CD4-positive, alpha-beta memory T cell (primary cell): ENCODE measurements around the gene ZNF423. TPM values are rescaled to one million over a fixed set of nuclear protein-coding genes. Genes with fewer than 3 reads are reported as not detected.
A peak's percentile ranks its signal among the peaks of the same experiment; 100 is the strongest.

Experiments used
- CTCF ChIA-PET: fragments of 350-600 bp; sonication (Branson Sonifier 250); formaldehyde crosslinking; loops from one replicate; lab custom pipeline; 2021; ENCODE audit warnings: inconsistent platforms; ENCODE audit not compliant: partially characterized antibody; lab: Charles Lee
- POLR2A ChIA-PET: fragments of 350-600 bp; sonication (Branson Sonifier 250); formaldehyde crosslinking; loops from one replicate; lab custom pipeline; 2021; ENCODE audit not compliant: partially characterized antibody; lab: Charles Lee
- DNase-seq, 5 donors: peaks; one replicate each; pipeline versions ENCODE4 v3.0.0 to v3.0.0-alpha.2; 2020 to 2022; ENCODE audit warnings: mixed read lengths in 1 of 5
- H3K27ac ChIP-seq: one replicate; pipeline ENCODE4 v1.7.0; 2013; ENCODE audit warnings: low read depth, low read length
- H3K27me3 ChIP-seq: 2 replicates; pipeline ENCODE4 v1.7.0; 2013; ENCODE audit warnings: mild to moderate bottlenecking, low read length, moderate library complexity; ENCODE audit not compliant: insufficient read depth
- H3K36me3 ChIP-seq: 2 replicates; pipeline ENCODE4 v1.7.0; 2013; ENCODE audit warnings: mild to moderate bottlenecking, low read length, moderate library complexity; ENCODE audit not compliant: insufficient read depth
- H3K4me1 ChIP-seq: 2 replicates; pipeline ENCODE4 v1.7.0; 2013; ENCODE audit warnings: mild to moderate bottlenecking, low read length, moderate library complexity; ENCODE audit not compliant: insufficient read depth
- H3K4me3 ChIP-seq, 2 donors: one replicate each; pipeline ENCODE4 v1.7.0; 2013; ENCODE audit warnings: low read length in 2 of 2, mild to moderate bottlenecking in 1 of 2
- H3K9me3 ChIP-seq, 2 donors: one replicate each; pipeline ENCODE4 v1.7.0; 2013; ENCODE audit warnings: low read length in 2 of 2, control low read depth in 1 of 2; ENCODE audit not compliant: control insufficient read depth in 1 of 2
- H3K27ac Mint-ChIP-seq, 7 donors: one replicate each; pipeline ENCODE4 v1.8.0; 2020 to 2021; ENCODE audit warnings: mixed read lengths in 7 of 7, mild to moderate bottlenecking in 6 of 7, inconsistent platforms in 3 of 7, moderate library complexity in 3 of 7
- H3K27me3 Mint-ChIP-seq, 2 donors: one replicate each; pipeline ENCODE4 v1.8.0; 2020 to 2021; ENCODE audit warnings: mixed read lengths in 2 of 2
- H3K36me3 Mint-ChIP-seq, 2 donors: one replicate each; pipeline ENCODE4 v1.8.0; 2020 to 2021; ENCODE audit warnings: mixed read lengths in 2 of 2, inconsistent platforms in 1 of 2, mild to moderate bottlenecking in 1 of 2
- H3K4me1 Mint-ChIP-seq, 4 donors: one replicate each; pipeline ENCODE4 v1.8.0; 2020 to 2021; ENCODE audit warnings: mixed read lengths in 4 of 4, mild to moderate bottlenecking in 1 of 4
- H3K4me3 Mint-ChIP-seq, 8 donors: one replicate each; pipeline ENCODE4 v1.8.0; 2020 to 2021; ENCODE audit warnings: mixed read lengths in 8 of 8, mild to moderate bottlenecking in 7 of 8, moderate library complexity in 6 of 8, inconsistent platforms in 3 of 8
- H3K9me3 Mint-ChIP-seq, 8 donors: one replicate each; pipeline ENCODE4 v1.8.0; 2020 to 2021; ENCODE audit warnings: mixed read lengths in 8 of 8, mild to moderate bottlenecking in 5 of 8, inconsistent platforms in 3 of 8, moderate library complexity in 1 of 8
- intact Hi-C: fragments of 100-400 bp; cut with micrococcal nuclease; formaldehyde crosslinking; loops from one replicate; pipeline ENCODE4 v1.15.1; 2023
- polyA plus RNA-seq, 2 donors: library from polyadenylated mRNA; unstranded; fragments of 300-500 nt; fragmentation: Illumina TruSeq; gene quantifications; one replicate each; pipeline ENCODE4 v1.2.3, GENCODE V29; 2021
- total RNA-seq, 2 experiments: library from RNA; stranded (reverse); gene quantifications; one replicate each; pipeline ENCODE4 v1.2.3, GENCODE V29; 2021

Gene ZNF423
- total and polyA plus RNA-seq, 4 experiments from 2014 or later = not detected

GRCh38 chr16:49594153-49594552 is 261.8 kb downstream of the ZNF423 start:
- Histone ChIP-seq H3K4me3 (no peak overlapping the region), H3K4me1 (no peaks in the 10 kb centered on the region), H3K27me3 (no peaks in the 10 kb centered on the region), H3K36me3 (no peaks in the 10 kb centered on the region), H3K27ac (no peak overlapping the region), H3K9me3 (no peaks in the 10 kb centered on the region)
- H3K4me3 Mint-ChIP-seq = no peak overlapping the region
- H3K27me3 Mint-ChIP-seq = peaks cover 7 to 18% of the 10 kb centered on the region in 2 donors
- ChIA-PET POLR2A (no interaction called here), CTCF (interaction anchor here (0.8 to 2.8 kb wide), 4 partner anchors 10 to 190 kb away, joined by 3 to 14 read pairs (median 4); no protein-coding TSS in a partner anchor)
- H3K4me1 Mint-ChIP-seq = peaks cover 0 to 4% (median 1%) of the 10 kb centered on the region in 4 donors
- no peaks in the 10 kb centered on the region for H3K36me3 Mint-ChIP-seq
- no peaks in the 10 kb centered on the region for H3K9me3 Mint-ChIP-seq
- H3K27ac Mint-ChIP-seq = no peak overlapping the region
- no peak for DNase-seq
- intact Hi-C loops = no loop called here

- Histone ChIP-seq H3K27ac (no peak overlapping the region), H3K36me3 (no peaks in the 10 kb centered on the region), H3K4me3 (no peak overlapping the region), H3K4me1 (no peaks in the 10 kb centered on the region), H3K27me3 (no peaks in the 10 kb centered on the region), H3K9me3 (no peaks in the 10 kb centered on the region)
- DNase-seq = no peak
- H3K27ac Mint-ChIP-seq = no peak overlapping the region
- H3K4me3 Mint-ChIP-seq = no peak overlapping the region
- POLR2A ChIA-PET = no interaction called here
- no peaks in the 10 kb centered on the region for H3K9me3 Mint-ChIP-seq
- CTCF ChIA-PET = interaction anchor here (0.8 to 2.8 kb wide), 8 partner anchors 9 to 190 kb away, joined by 3 to 14 read pairs (median 4); no protein-coding TSS in a partner anchor
- H3K4me1 Mint-ChIP-seq = peaks cover 0 to 4% (median 1%) of the 10 kb centered on the region in 4 donors
- no peaks in the 10 kb centered on the region for H3K36me3 Mint-ChIP-seq
- peaks cover 9 to 18% of the 10 kb centered on the region in 2 donors for H3K27me3 Mint-ChIP-seq
- intact Hi-C loops = loop anchor here (1.0 kb wide), 2 partner anchors 152 to 185 kb away; no protein-coding TSS in a partner anchor
These were observed 262.4 kb downstream of the ZNF423 start for GRCh38 chr16:49593424-49594040.

- POLR2A ChIA-PET = no interaction called here
These were observed 263.1 kb downstream of the ZNF423 start for GRCh38 chr16:49592546-49593423.

GRCh38 chr16:49590166-49590871 is 265.6 kb downstream of the ZNF423 start:
- no peaks in the 10 kb centered on the region for H3K36me3 Mint-ChIP-seq
- CTCF ChIA-PET = no interaction called here
- Histone ChIP-seq H3K4me1 (no peaks in the 10 kb centered on the region), H3K9me3 (no peaks in the 10 kb centered on the region), H3K27me3 (no peaks in the 10 kb centered on the region), H3K4me3 (no peak overlapping the region), H3K36me3 (no peaks in the 10 kb centered on the region), H3K27ac (no peak overlapping the region)
- POLR2A ChIA-PET = no interaction called here
- DNase-seq = no peak
- H3K4me1 Mint-ChIP-seq = peaks cover 0 to 4% (median 1%) of the 10 kb centered on the region in 4 donors
- H3K27ac Mint-ChIP-seq = no peak overlapping the region
- peaks cover 9% of the 10 kb centered on the region in 2 donors for H3K27me3 Mint-ChIP-seq
- intact Hi-C loops = no loop called here
- H3K9me3 Mint-ChIP-seq = no peaks in the 10 kb centered on the region
- no peak overlapping the region for H3K4me3 Mint-ChIP-seq

More at GRCh38 chr16:49592546-49593423, 263.1 kb downstream of the ZNF423 start:
- H3K27me3 Mint-ChIP-seq = peaks cover 9 to 15% of the 10 kb centered on the region in 2 donors
- no peak overlapping the region for H3K4me3 Mint-ChIP-seq
- intact Hi-C loops = loop anchor here (1.0 kb wide), 2 partner anchors 151 to 184 kb away; no protein-coding TSS in a partner anchor
- CTCF ChIA-PET = interaction anchor here (0.8 to 2.8 kb wide), 6 partner anchors 8 to 185 kb away, joined by 3 to 14 read pairs (median 6); no protein-coding TSS in a partner anchor
- Histone ChIP-seq H3K9me3 (no peaks in the 10 kb centered on the region), H3K27me3 (no peaks in the 10 kb centered on the region), H3K27ac (no peak overlapping the region), H3K4me3 (no peak overlapping the region), H3K4me1 (no peaks in the 10 kb centered on the region), H3K36me3 (no peaks in the 10 kb centered on the region)
- H3K9me3 Mint-ChIP-seq = no peaks in the 10 kb centered on the region
- H3K4me1 Mint-ChIP-seq = peaks cover 0 to 4% (median 1%) of the 10 kb centered on the region in 4 donors
- no peak overlapping the region for H3K27ac Mint-ChIP-seq
- DNase-seq = peak in 4 of 5 donors; percentile 26 to 34 (median 32)
- H3K36me3 Mint-ChIP-seq = no peaks in the 10 kb centered on the region

GRCh38 chr16:49589544-49590031 is 266.3 kb downstream of the ZNF423 start:
- CTCF ChIA-PET = no interaction called here
- Histone ChIP-seq H3K4me3 (no peak overlapping the region), H3K9me3 (no peaks in the 10 kb centered on the region), H3K27ac (no peak overlapping the region), H3K4me1 (no peaks in the 10 kb centered on the region), H3K27me3 (no peaks in the 10 kb centered on the region), H3K36me3 (no peaks in the 10 kb centered on the region)
- Mint-ChIP-seq H3K4me1 (peaks cover 0 to 4% (median 1%) of the 10 kb centered on the region in 4 donors), H3K9me3 (no peaks in the 10 kb centered on the region), H3K27ac (no peak overlapping the region), H3K27me3 (peaks cover 8 to 9% of the 10 kb centered on the region in 2 donors), H3K4me3 (no peak overlapping the region), H3K36me3 (no peaks in the 10 kb centered on the region)
- no peak for DNase-seq
- POLR2A ChIA-PET = interaction anchor here (0.8 kb wide), 1 partner anchor 187 kb away, joined by 3 read pairs; no protein-coding TSS in a partner anchor
- intact Hi-C loops = no loop called here

- ChIA-PET POLR2A (interaction anchor here (0.8 kb wide), 1 partner anchor 187 kb away, joined by 3 read pairs; no protein-coding TSS in a partner anchor), CTCF (interaction anchor here (0.7 kb wide), 1 partner anchor 181 kb away, joined by 4 read pairs; no protein-coding TSS in a partner anchor)
These were observed 267.1 kb downstream of the ZNF423 start for GRCh38 chr16:49588729-49589384.

More at GRCh38 chr16:49588729-49589384, 267.1 kb downstream of the ZNF423 start:
- DNase-seq = no peak
- Mint-ChIP-seq H3K27me3 (peaks cover 3 to 4% of the 10 kb centered on the region in 2 donors), H3K4me1 (peaks cover 0 to 4% (median 1%) of the 10 kb centered on the region in 4 donors), H3K36me3 (no peaks in the 10 kb centered on the region), H3K27ac (no peak overlapping the region), H3K9me3 (no peaks in the 10 kb centered on the region), H3K4me3 (no peak overlapping the region)
- Histone ChIP-seq H3K27me3 (no peaks in the 10 kb centered on the region), H3K27ac (no peak overlapping the region), H3K36me3 (no peaks in the 10 kb centered on the region), H3K9me3 (no peaks in the 10 kb centered on the region), H3K4me3 (no peak overlapping the region), H3K4me1 (no peaks in the 10 kb centered on the region)
- intact Hi-C loops = no loop called here
